KMS-11 (cell line): ENCODE results near the gene CDK17.

ENCODE experiments used
- H2AFZ ChIP-seq: fragments of 200-600 bp; sonication (generic); 2 replicates; pipeline ENCODE4 v1.6.1; 2016; ENCODE audit warnings: antibody characterized with exemption, mixed run types, low read depth
- H3K27ac ChIP-seq: fragments of 200-600 bp; sonication (generic); 2 replicates; pipeline ENCODE4 v1.6.1; 2016; ENCODE audit warnings: mild to moderate bottlenecking, mixed run types
- H3K27me3 ChIP-seq: fragments of 200-600 bp; sonication (generic); 2 replicates; pipeline ENCODE4 v1.6.1; 2017; ENCODE audit warnings: mild to moderate bottlenecking, low read depth, mixed run types, moderate library complexity; ENCODE audit not compliant: insufficient read depth
- H3K36me3 ChIP-seq: fragments of 200-600 bp; sonication (generic); 2 replicates; pipeline ENCODE4 v1.6.1; 2017; ENCODE audit warnings: mild to moderate bottlenecking, mixed run types; ENCODE audit not compliant: insufficient read depth
- H3K4me1 ChIP-seq: fragments of 200-600 bp; sonication (generic); 2 replicates; pipeline ENCODE4 v1.6.1; 2016; ENCODE audit warnings: mild to moderate bottlenecking, low read depth, mixed run types; ENCODE audit not compliant: poor library complexity, severe bottlenecking
- H3K4me2 ChIP-seq: fragments of 200-600 bp; sonication (generic); 2 replicates; pipeline ENCODE4 v1.7.0; 2016; ENCODE audit warnings: mild to moderate bottlenecking, mixed run types
- H3K4me3 ChIP-seq: fragments of 200-600 bp; sonication (generic); IDR thresholded peaks from 2 replicates; pipeline ENCODE4 v1.6.1; 2017; ENCODE audit warnings: low read depth, low read length, mixed read lengths; ENCODE audit not compliant: insufficient read depth
- H3K79me2 ChIP-seq: fragments of 200-600 bp; sonication (generic); 2 replicates; pipeline ENCODE4 v1.6.1; 2016; ENCODE audit warnings: low read depth, mixed run types; ENCODE audit not compliant: insufficient read depth
- H3K9ac ChIP-seq: fragments of 200-600 bp; sonication (generic); 2 replicates; pipeline ENCODE4 v1.6.1; 2016; ENCODE audit warnings: mild to moderate bottlenecking, mixed run types
- H4K20me1 ChIP-seq: fragments of 200-600 bp; sonication (generic); 2 replicates; pipeline ENCODE4 v1.6.1; 2016; ENCODE audit warnings: mild to moderate bottlenecking, mixed run types; ENCODE audit not compliant: insufficient read depth
- CTCF ChIP-seq: fragments of 200-600 bp; sonication (generic); conservative IDR thresholded peaks from 2 replicates; pipeline ENCODE4 v1.6.1; 2017; ENCODE audit warnings: low read depth, mild to moderate bottlenecking, antibody characterized with exemption, low read length, moderate library complexity, mixed read lengths

The CDK17 gene

GRCh38 chr12:96311191-96311590, 89.0 kb downstream of the CDK17 start:
- H3K27me3 ChIP-seq = no peaks in the 10 kb centered on the region
- no peak for TF ChIP-seq CTCF
- peaks cover 22% of the 10 kb centered on the region for H3K4me1 ChIP-seq
- no peak overlapping the region for H3K9ac ChIP-seq
- no peak overlapping the region for H3K4me3 ChIP-seq
- H3K27ac ChIP-seq = no peak overlapping the region
- H4K20me1 ChIP-seq = no peaks in the 10 kb centered on the region
- no peaks in the 10 kb centered on the region for H3K79me2 ChIP-seq
- no peaks in the 10 kb centered on the region for H3K36me3 ChIP-seq
- no peak overlapping the region for H3K4me2 ChIP-seq
- no peak overlapping the region for H2AFZ ChIP-seq

DNA sequence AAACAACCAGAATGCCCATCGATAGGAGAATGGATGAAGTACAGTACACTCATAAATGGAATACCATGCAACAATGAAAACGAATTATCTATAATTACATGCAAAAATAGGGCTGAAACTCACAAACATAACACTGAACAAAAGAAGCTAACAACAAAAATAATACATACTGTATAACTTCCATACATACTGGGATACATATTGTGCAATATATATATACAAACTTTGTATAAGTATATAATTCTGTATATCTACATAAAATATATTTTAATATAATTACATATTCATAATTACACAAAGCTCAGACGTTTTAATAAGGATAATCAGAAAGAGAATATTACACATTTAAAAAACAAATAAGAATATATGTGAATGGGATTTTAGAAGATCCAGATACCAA, 90.2 kb downstream of the CDK17 start:
- no peak for TF ChIP-seq CTCF
- no peak overlapping the region for H3K4me2 ChIP-seq
- no peaks in the 10 kb centered on the region for H4K20me1 ChIP-seq
- H3K4me1 ChIP-seq = peaks cover 22% of the 10 kb centered on the region
- no peak overlapping the region for H2AFZ ChIP-seq
- no peaks in the 10 kb centered on the region for H3K79me2 ChIP-seq
- no peak overlapping the region for H3K9ac ChIP-seq
- H3K36me3 ChIP-seq = no peaks in the 10 kb centered on the region
- H3K27ac ChIP-seq = no peak overlapping the region
- no peaks in the 10 kb centered on the region for H3K27me3 ChIP-seq
- H3K4me3 ChIP-seq = no peak overlapping the region

- no peaks in the 10 kb centered on the region for H4K20me1 ChIP-seq
- no peak overlapping the region for H3K4me3 ChIP-seq
- H3K4me2 ChIP-seq = no peak overlapping the region
- H3K27me3 ChIP-seq = no peaks in the 10 kb centered on the region
- no peak overlapping the region for H3K9ac ChIP-seq
- no peaks in the 10 kb centered on the region for H3K36me3 ChIP-seq
- no peak overlapping the region for H2AFZ ChIP-seq
- no peak for TF ChIP-seq CTCF
- H3K27ac ChIP-seq = no peak overlapping the region
- H3K4me1 ChIP-seq = peaks cover 17% of the 10 kb centered on the region
- H3K79me2 ChIP-seq = no peaks in the 10 kb centered on the region
Measured at GRCh38 chr12:96308881-96309280, 91.4 kb downstream of the CDK17 start.

- Histone ChIP-seq H3K27ac (no peak overlapping the region), H4K20me1 (no peaks in the 10 kb centered on the region), H3K4me1 (no peaks in the 10 kb centered on the region), H3K27me3 (no peaks in the 10 kb centered on the region), H3K4me3 (no peak overlapping the region), H3K4me2 (no peak overlapping the region), H3K36me3 (no peaks in the 10 kb centered on the region), H3K79me2 (no peaks in the 10 kb centered on the region), H3K9ac (no peak overlapping the region), H2AFZ (no peak overlapping the region)
- TF ChIP-seq CTCF = no peak
Measured at GRCh38 chr12:96305665-96306064, 94.6 kb downstream of the CDK17 start.

DNA sequence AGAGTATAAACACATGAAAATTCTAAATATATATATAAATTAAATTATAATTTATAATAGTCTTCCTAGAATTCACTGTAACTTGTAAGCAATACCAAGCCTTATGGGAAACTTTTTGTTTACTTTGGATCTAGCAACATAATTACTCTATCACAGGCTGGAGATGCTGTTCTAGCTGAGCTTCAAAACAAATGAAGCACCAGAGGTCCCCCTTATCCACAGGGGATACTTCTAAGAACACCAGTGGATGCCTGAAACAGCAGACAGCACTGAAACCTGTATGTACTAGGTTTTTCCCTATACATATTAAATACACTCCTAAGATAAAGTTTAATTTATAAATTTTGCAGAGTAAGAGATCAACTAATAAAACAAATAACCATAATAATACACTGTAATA, 96.6 kb downstream of the CDK17 start:
- no peak overlapping the region for H3K9ac ChIP-seq
- H3K27ac ChIP-seq = no peak overlapping the region
- no peak overlapping the region for H3K4me3 ChIP-seq
- H3K79me2 ChIP-seq = no peaks in the 10 kb centered on the region
- H3K36me3 ChIP-seq = no peaks in the 10 kb centered on the region
- no peaks in the 10 kb centered on the region for H4K20me1 ChIP-seq
- H3K4me2 ChIP-seq = no peak overlapping the region
- no peak overlapping the region for H2AFZ ChIP-seq
- H3K27me3 ChIP-seq = no peaks in the 10 kb centered on the region
- TF ChIP-seq CTCF = no peak
- no peaks in the 10 kb centered on the region for H3K4me1 ChIP-seq
